GM19193 (cell line): ENCODE data around the gene GPC1.

Source experiments
- POLR2A ChIP-seq: IDR thresholded peaks from 4 replicates; pipeline ENCODE4 v1.6.1; 2011; ENCODE audit not compliant: insufficient read depth, insufficient read length; ENCODE audit errors: extremely low read depth

The GPC1 gene

DNA sequence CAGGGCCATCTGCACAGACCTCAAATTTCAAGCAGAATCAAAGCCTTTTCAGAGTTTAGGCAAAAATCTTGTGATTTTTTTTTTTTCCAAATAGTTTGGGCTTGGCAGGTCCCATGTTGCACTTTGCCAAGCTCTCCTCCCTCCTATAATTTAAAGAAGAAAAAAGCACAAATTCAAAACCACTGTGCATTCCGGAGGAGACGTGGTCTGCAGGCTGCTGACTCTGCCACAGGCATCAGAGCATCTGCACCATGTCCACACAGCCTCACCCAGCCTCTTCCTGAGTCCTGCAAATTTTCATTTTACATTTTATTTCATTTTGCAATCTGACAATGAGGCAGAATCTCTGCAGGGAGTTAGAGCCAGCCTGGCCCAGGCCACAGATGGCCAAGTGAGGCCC, 15.7 kb upstream of the GPC1 start:
- TF ChIP-seq POLR2A, result no peak

- no peak for TF ChIP-seq POLR2A
Observed at GRCh38 chr2:240420206-240421104, 15.0 kb upstream of the GPC1 start.

- TF ChIP-seq POLR2A, result no peak
Observed at GRCh38 chr2:240421381-240421780, 14.1 kb upstream of the GPC1 start.

GRCh38 chr2:240422658-240423329, 12.7 kb upstream of the GPC1 start:
- TF ChIP-seq POLR2A, result no peak

DNA sequence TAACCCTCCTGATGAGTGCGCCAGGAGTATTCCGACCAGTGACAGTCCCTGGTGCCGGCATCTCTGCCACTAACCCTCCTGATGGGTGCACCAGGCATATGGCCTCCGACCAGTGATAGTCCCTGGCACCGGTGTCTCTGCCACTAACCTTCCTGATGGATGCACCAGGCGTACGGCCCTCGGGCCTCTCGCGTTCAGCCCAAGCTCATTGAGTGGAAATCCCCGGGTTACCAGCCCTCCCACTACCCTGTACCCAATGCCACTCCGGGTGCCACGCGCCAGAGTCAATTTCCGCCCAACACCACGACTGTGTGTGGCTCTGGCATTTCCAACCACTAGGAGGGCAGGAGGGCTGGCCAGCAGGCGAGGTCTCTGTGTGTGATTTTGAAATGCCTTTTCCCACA, 11.7 kb upstream of the GPC1 start:
- no peak for TF ChIP-seq POLR2A

- no peak for TF ChIP-seq POLR2A
Observed at GRCh38 chr2:240424341-240425235, 10.9 kb upstream of the GPC1 start.

- no peak for TF ChIP-seq POLR2A
Observed at GRCh38 chr2:240425236-240425615, 10.2 kb upstream of the GPC1 start.

DNA sequence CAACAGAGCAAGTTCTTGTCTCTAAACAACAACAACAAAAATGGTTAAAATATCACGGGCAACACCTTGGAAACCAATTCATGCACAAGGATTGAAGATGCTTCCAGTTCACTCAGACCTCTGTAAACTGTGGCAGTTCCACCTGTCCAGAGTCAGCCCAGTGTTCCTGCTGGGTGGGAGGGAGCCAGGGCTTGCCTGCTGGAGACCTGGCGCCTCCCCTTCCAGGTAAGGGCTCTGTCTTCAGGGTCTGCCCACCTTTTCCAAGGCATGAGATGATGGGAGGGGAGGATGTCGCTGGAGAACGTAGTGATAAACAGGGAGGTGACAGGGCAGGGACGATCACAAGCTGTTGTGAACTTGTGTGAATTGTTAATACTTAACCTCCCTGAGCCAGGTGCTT, 9.8 kb upstream of the GPC1 start:
- TF ChIP-seq POLR2A, result no peak

GRCh38 chr2:240426845-240427721, 8.4 kb upstream of the GPC1 start:
- no peak for TF ChIP-seq POLR2A

GRCh38 chr2:240427729-240428128, 7.7 kb upstream of the GPC1 start:
- no peak for TF ChIP-seq POLR2A

DNA sequence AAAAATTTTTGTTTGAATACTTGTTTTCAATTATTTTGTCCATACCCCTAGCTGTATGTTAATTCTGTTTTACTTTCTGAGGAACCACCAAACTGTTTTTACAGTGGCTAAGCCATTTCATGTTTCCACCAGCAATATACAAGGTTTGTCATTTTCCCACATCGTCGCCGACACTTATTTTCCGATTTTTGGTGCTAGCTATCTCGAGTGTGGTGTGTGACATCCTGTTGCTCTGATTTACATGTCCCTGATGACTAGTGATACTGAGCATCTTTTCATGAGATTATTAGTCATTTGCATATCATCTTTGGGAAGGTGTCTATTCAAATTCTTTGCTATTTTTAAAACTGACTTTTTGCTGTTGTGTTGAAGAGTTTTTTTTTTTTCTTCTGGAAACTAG, 7.2 kb upstream of the GPC1 start:
- TF ChIP-seq POLR2A, result no peak

DNA sequence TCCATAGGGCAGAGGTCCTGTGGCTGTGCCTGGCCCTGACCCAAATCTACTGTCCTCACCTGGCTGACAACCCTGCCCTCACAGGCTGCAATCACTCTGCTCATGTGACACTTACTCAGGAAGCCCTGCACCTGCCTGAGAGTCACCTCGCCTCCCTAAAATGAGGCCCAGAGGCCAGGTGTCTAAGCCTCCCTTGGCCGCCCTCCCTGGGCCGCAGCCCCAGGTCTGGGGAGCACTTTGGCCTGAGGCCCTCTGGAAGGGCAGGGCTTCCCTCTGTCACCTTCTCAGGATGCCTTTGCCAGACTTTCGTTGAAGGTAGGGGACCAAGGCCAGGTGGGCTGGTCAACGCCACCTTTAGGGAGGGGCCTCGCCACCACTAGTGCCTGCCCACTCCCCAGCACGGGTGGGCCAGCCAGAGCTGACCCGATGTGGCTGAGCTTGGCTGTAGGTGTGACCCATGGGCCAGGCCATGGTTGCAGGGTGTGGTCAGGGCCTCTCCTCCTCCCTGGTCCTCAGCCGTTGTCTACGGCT, 6.1 kb upstream of the GPC1 start:
- no peak for TF ChIP-seq POLR2A

GRCh38 chr2:240429872-240430491, 5.5 kb upstream of the GPC1 start:
- no peak for TF ChIP-seq POLR2A
